Cerebellar nuclear complex (tissue), 1 donor: ENCODE results near the gene PXN.
A peak's percentile ranks its signal among the peaks of the same experiment; 100 is the strongest.
"Not testable (repeated sequence)": the region's sequence is repeated elsewhere in the genome, so short reads cannot be mapped to it uniquely, and the experiment has no call there.

Experiments used
- DNase-seq, 2 experiments: peaks; one replicate each; lab custom pipeline; 2025; lab: John Stamatoyannopoulos, UW

PXN gene

GRCh38 chr12:120241561-120242274 is 23.8 kb downstream of the PXN start:
- no peak for DNase-seq

GRCh38 chr12:120240495-120240833 is 25.1 kb downstream of the PXN start:
- no peak for DNase-seq

- no peak for DNase-seq
Measured at GRCh38 chr12:120239776-120240494, 25.6 kb downstream of the PXN start.

- DNase-seq, result no peak
Measured at GRCh38 chr12:120238839-120239445, 26.6 kb downstream of the PXN start.

- DNase-seq, result no peak
Measured at GRCh38 chr12:120238217-120238616, 27.3 kb downstream of the PXN start.

GRCh38 chr12:120237360-120238171 is 28.0 kb downstream of the PXN start:
- DNase-seq, result peak; percentile 47 to 50

GRCh38 chr12:120236809-120237208 is 28.7 kb downstream of the PXN start:
- DNase-seq, result not testable (repeated sequence)

- DNase-seq, result no peak
Measured at GRCh38 chr12:120235369-120236323, 29.9 kb downstream of the PXN start.

- DNase-seq, result no peak
Measured at GRCh38 chr12:120234643-120235368, 30.7 kb downstream of the PXN start.

- DNase-seq, result no peak
Measured at GRCh38 chr12:120231316-120232011, 34.1 kb downstream of the PXN start.

- DNase-seq, result no peak
Measured at GRCh38 chr12:120230974-120231315, 34.6 kb downstream of the PXN start.

- no peak for DNase-seq
Measured at GRCh38 chr12:120230326-120230973, 35.1 kb downstream of the PXN start.

- no peak for DNase-seq
Measured at GRCh38 chr12:120229487-120230325, 35.8 kb downstream of the PXN start.

- DNase-seq, result no peak
Measured at GRCh38 chr12:120229071-120229486, 36.5 kb downstream of the PXN start.

- peak; percentile 48 to 65 for DNase-seq
Measured at GRCh38 chr12:120228291-120229070, 37.0 kb downstream of the PXN start.

- DNase-seq, result no peak
Measured at GRCh38 chr12:120228041-120228290, 37.6 kb downstream of the PXN start.

GRCh38 chr12:120227233-120228040 is 38.1 kb downstream of the PXN start:
- no peak for DNase-seq
